ENCODE data around the gene LTB4R.

The LTB4R gene

DNA sequence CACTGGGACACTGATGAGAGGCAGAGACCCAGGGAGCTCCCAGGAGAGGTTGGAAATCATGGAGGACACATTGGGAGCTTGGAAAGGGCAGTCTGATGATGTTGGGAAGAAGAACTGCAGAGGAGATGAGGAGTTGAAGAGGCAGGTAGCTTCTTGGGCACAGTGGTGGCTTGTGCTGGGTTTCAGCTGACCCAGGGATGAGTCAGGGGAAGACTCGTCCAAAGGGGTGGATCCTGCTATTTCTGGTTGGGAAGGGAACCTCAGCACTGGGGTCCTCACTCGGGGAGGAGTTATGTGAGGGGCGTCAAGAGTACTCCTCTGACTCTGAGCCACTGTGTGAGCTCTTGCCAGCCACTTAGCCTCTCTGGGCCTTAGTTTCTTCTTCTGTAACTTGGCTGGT, 12.0 kb downstream of the LTB4R start:
- no peak for DNase-seq (ENCODE audit: low spot score)

DNA sequence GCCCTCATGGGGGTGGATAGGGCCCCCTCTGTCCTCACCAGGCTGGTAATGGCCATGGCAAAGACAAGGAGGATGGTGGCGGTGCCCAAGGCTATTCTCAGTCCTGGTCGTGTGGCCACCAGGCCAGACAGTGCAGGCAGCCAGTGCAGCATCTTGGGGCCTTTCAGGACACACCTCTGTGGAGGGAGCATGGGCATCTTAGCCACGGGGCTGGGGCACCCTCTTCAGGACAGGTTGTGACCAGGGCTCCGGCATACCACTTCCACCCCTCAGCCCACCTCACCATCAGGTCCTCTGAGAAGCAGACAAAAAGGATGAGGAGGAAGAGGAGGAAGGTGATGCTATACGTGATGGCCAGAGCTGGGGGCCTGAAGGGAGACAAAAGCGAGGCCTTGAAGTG, 12.7 kb downstream of the LTB4R start:
- DNase-seq (ENCODE audit: low spot score), result no peak

GRCh38 chr14:24325041-24325530, 13.8 kb downstream of the LTB4R start:
- no peak for DNase-seq (ENCODE audit: low spot score)

DNA sequence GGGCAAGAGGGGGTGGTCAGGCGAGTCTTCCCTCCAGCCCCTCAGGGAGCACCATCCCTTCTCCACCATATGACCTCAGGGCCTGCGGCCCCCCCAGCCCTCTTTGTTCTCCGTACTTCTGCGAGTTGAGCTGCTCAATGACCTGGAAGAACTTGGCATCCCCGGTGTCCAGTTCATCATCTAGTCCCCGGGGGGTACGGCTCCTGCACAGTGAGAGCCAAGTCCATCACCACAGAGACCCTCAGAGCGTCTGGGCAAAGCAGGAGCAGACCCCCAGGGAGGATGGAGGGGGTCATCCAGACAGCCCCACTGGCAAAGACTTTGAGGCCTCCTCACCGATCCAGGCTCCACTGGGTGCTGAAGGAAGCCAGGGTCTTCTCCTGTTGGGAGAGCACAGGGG, 14.7 kb downstream of the LTB4R start:
- DNase-seq (ENCODE audit: low spot score), result no peak

DNA sequence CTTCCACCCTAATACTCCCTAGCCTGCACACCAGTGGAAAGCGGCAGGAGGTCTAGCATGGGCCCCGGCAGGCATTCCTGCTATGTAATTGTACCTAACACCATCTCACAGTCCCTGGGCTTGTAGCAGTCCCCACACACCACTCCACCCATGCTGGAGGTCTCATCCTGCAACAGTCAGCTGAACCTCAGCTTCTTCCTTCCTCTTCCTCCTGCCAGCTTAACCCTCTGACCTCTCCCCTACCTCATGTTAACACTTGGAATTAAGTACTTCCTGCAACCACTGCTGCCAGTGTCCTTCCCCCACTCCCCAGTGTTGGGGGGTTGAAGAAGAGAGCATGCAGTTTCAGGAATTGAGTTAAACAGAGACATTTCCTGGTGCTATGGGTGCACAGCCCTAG, 16.0 kb downstream of the LTB4R start:
- no peak for DNase-seq (ENCODE audit: low spot score)

DNA sequence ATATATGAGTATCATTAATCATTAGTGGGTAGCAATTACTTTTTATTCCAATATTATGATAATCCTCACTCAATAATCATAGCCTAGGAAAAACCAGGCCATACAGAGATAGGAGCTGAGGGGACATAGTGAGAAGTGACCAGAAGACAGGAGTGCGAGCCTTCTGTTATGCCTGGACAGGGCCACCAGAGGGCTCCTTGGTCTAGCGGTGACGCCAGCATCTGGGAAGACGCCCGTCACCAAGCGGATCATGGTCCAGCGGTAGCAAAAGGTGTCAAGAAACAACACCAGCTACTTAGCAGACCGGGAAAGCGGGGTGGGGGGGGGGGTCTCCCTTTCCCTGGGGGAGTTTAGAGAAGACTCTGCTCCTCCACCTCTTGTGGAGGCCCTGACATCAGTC, 16.6 kb downstream of the LTB4R start:
- DNase-seq (ENCODE audit: low spot score), result peak; percentile 32

GRCh38 chr14:24329073-24329663, 17.9 kb downstream of the LTB4R start:
- DNase-seq (ENCODE audit: low spot score), result no peak

DNA sequence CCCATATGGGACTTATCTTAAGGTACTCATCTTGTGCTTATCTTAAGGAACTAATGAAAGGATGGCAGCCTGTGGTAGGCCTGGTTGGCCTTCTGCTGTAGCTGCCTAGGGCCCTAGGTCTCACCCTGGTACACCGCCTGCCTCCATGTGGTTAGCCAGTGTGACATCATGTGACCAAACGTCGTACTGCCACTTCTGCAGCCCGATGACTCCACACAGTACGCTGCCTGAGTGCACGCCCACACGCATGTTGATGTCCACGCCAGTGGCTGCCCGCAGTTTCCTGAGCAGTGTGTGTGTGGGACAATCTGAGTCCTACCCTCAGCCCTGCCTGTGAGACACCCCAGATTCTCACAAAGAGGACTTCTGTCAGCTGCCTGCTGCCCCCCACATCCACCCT, 18.4 kb downstream of the LTB4R start:
- DNase-seq (ENCODE audit: low spot score), result peak; percentile 73

- DNase-seq (ENCODE audit: low spot score), result no peak
These were observed 19.8 kb downstream of the LTB4R start for GRCh38 chr14:24330973-24331674.

- no peak for DNase-seq (ENCODE audit: low spot score)
These were observed 20.5 kb downstream of the LTB4R start for GRCh38 chr14:24331731-24332267.

GRCh38 chr14:24332268-24332993, 21.1 kb downstream of the LTB4R start:
- DNase-seq (ENCODE audit: low spot score), result peak; percentile 93

GRCh38 chr14:24334431-24335291, 23.4 kb downstream of the LTB4R start, which contains the start of gene ADCY4:
TSS of gene ADCY4 (minus strand) at chr14:24335071. CDS start at chr14:24334652, 419 bp downstream.
- DNase-seq (ENCODE audit: low spot score), result no peak

DNA sequence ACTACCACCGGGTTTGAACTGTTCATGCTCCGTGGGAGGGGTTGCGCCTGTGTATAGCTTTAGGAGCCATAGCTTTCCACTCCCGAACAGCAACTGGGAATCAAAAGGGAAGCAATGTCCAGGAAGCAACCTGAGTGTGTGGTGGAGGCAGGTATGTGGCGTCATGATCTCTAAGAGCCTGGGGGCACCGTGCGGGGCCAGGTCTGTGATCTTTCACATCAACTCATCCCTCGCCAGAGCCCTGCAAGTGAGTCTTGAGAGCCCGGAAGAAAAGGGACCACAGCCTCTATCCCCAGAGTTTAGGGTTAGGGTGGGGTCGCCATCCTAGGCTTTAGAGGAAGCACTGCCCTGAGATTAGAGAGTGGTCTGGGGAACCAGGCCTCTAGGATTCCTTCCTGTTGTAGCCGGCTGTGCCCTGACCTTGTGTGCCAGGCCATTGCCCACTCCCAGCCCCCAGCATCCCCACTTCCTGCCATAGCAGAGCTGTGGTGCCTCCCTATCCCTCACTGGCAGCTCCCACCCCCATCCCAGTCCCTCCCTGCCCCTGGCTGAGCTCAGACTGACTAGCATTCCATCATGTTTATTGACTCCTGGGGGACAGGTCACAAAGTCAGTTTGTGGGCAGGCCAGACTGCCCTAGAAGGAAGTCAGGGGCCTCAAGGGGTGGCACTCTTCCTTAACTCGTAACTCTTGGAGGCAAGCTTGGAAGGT, 24.3 kb downstream of the LTB4R start:
- no peak for DNase-seq (ENCODE audit: low spot score)

GRCh38 chr14:24337144-24337823, 26.0 kb downstream of the LTB4R start:
- no peak for DNase-seq (ENCODE audit: low spot score)

GRCh38 chr14:24337824-24338175, 26.5 kb downstream of the LTB4R start:
- DNase-seq (ENCODE audit: low spot score), result no peak

DNA sequence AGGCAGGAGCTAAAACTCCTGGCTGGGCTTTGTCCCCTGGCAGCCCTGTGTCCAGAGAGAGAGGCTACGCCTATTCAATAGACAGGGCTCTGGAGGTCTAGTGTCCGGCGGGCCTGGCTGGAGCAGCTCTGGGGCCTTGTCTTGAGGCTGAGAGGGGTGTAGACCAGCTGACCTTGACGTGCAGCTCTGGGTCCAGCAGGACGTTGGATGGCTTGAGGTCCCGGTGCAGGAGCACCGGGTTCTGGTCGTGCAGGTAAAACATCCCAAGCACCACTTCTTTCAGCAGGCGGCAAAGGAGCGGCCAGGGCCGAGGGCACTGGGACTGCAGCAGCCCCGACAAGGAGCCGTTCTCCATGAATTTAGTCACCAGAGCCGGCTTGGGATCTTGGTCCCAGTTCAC, 27.5 kb downstream of the LTB4R start:
- DNase-seq (ENCODE audit: low spot score), result no peak

GRCh38 chr14:24339284-24340151, 28.2 kb downstream of the LTB4R start, which contains the start of gene RIPK3:
TSS of gene RIPK3 (minus strand) at chr14:24339991. CDS start at chr14:24339826, 165 bp downstream.
- DNase-seq (ENCODE audit: low spot score), result peak; percentile 64

DNA sequence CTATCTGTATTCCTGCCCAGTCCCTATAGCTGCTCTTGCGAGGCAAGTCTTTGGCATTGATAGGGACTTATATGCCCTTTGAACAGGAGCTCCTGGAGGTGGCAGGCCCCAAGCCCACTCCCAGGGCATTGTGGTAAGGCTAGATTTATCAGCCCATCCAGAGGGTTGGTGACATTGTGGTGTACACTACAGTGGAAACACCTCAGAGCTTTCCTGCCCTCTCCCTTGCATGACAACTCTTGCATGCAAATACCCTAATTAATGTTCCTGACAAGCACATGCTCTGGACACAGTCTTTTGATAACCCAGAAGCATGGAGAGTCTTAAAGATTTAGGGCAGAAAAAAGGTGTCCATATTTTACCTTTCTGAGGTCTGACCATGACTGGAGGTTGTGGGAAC, 29.3 kb downstream of the LTB4R start:
- no peak for DNase-seq (ENCODE audit: low spot score)

DNA sequence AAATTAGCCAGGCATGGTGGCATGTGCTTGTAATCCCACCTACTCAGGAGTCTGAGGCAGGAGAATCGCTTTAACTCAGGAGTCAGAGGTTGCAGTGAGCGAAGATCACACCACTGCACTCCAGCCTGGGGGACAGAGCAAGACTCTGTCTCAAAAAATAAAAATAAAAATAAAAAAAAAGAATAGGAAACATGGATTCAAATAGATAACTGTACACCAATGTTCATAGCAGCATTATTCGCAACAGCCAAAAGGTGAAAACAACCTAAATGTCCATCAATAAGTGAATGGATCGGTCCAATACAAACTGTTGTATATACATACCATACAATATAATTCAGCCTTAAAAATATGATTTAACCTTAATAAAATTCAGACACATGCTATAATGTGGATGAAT, 31.6 kb downstream of the LTB4R start:
- DNase-seq (ENCODE audit: low spot score), result no peak

Data from activated CD4-positive, alpha-beta T cell treated with anti-CD3 and anti-CD28 coated beads, Interleukin-2, Interleukin-4, amounts not matched to agents 100 ng/mL and 50 ng/mL, durations not matched to agents 16 hours and 8 hours (primary cell).